Measurements from ENCODE around the gene NCAM2.

Gene NCAM2

DNA sequence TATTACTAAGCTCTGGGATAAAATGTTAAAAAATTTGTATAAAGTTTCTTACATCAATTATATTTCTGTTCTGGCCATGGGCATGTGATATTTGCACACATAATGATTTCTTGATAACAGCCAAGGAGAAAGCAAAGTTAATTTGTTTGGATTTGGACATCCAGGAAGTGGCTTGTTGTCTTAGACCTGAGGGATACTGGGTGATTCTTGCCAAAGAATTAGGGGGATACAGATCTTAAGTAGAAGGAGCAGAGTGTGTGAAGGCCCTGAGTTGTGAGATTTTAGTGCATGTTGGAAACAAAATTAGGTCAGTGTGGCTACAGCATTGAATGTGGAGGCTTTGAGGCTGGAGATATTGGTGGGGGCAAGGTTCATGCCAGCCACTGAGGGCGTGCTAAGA, 65.6 kb downstream of the NCAM2 start:
- TF ChIP-seq, protein P1, sequence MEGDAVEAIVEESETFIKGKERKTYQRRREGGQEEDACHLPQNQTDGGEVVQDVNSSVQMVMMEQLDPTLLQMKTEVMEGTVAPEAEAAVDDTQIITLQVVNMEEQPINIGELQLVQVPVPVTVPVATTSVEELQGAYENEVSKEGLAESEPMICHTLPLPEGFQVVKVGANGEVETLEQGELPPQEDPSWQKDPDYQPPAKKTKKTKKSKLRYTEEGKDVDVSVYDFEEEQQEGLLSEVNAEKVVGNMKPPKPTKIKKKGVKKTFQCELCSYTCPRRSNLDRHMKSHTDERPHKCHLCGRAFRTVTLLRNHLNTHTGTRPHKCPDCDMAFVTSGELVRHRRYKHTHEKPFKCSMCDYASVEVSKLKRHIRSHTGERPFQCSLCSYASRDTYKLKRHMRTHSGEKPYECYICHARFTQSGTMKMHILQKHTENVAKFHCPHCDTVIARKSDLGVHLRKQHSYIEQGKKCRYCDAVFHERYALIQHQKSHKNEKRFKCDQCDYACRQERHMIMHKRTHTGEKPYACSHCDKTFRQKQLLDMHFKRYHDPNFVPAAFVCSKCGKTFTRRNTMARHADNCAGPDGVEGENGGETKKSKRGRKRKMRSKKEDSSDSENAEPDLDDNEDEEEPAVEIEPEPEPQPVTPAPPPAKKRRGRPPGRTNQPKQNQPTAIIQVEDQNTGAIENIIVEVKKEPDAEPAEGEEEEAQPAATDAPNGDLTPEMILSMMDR (IDR thresholded peaks at IDR 0.05; ENCODE audit: insufficient read depth, low read depth, low read length, missing control alignments), result no peak
- H3K4me3 ChIP-seq (ENCODE audit: low read length), result no peak overlapping the region
- no peak for DNase-seq (ENCODE audit: low read depth)

DNA sequence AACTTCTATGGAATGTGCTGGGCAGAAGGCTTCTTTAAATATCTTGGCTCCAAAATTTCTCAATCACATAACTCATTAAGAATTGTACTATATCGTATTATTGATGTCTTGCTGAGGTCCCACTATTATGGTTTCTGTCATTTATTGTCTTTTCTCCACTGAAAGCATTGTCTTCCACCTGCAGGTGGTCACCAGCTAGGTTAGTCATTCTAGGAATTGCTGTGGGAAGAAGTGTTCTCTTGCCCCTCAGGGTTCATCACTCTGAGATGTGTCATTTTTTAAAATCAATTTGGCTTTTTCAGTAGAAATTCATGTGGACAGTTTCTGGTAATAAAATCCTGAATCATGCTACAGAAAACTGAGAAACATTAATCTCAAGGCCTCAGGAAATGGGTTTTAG, 66.1 kb downstream of the NCAM2 start:
- H3K4me3 ChIP-seq (ENCODE audit: low read length), result no peak overlapping the region
- TF ChIP-seq, protein P1 (IDR thresholded peaks at IDR 0.05; ENCODE audit: insufficient read depth, low read depth, low read length, missing control alignments), result no peak
- DNase-seq (ENCODE audit: low read depth), result no peak

DNA sequence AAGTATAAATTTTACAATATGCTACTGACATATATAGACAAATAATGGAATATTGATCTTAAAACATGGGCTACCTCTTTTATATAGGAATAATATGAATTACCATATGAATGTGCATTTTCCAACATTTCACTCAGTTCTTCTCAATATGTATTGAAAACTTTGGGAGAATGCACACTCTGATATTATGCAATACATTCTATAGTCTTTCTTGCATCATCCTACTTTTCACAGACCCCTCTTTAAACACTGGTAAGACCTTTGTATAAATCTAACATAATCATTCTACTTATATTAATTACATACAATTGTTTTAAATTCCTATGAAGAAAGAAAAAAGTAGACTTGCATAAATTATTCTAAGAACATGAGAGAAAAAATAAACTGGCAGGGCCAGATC, 69.2 kb downstream of the NCAM2 start:
- TF ChIP-seq, protein P1 (IDR thresholded peaks at IDR 0.05; ENCODE audit: insufficient read depth, low read depth, low read length, missing control alignments), result no peak
- H3K4me3 ChIP-seq (ENCODE audit: low read length), result no peak overlapping the region

DNA sequence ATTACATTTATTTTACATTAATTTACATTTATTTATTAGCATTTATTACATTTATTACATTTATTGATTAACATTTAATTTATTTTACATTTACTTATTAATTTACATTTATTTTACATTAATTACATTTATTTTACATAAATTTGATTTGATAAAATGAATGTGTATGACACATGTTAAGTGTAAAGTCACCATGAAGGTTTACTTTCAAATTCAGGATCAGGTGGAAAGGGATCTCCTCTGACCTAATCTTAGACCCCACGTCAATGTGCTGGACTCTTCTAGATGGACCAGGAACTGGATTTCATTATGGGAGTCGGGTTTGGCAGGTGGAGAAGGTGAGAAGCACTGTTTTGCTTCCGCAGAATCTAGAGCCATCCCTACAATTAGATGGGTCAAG, 76.1 kb downstream of the NCAM2 start:
- DNase-seq (ENCODE audit: low read depth), result no peak
- no peak overlapping the region for H3K4me3 ChIP-seq (ENCODE audit: low read length)
- TF ChIP-seq, protein P1 (IDR thresholded peaks at IDR 0.05; ENCODE audit: insufficient read depth, low read depth, low read length, missing control alignments), result no peak

More for the DNA sequence above, 69.2 kb downstream of the NCAM2 start:
- no peak for DNase-seq (ENCODE audit: low read depth)

DNA sequence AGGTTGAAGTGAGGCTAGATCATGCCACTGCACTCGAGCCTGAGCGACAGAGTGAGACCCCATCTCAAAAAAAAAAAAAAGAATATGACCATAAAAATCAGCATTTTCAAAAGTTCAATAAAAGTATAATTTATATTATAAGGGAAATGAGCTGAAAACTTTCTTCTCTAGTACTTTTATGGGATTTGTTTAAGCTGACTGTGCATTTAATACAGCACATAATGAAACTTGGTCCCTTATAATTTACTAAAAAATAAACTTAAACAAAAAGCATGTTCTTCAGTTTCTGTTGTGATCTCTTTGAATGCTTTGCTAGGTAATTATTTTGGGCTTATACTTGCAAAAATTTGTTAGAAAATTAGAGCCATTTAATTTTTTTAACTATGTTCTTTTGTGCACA, 77.8 kb downstream of the NCAM2 start:
- no peak overlapping the region for H3K4me3 ChIP-seq (ENCODE audit: low read length)
- TF ChIP-seq, protein P1 (IDR thresholded peaks at IDR 0.05; ENCODE audit: insufficient read depth, low read depth, low read length, missing control alignments), result no peak

DNA sequence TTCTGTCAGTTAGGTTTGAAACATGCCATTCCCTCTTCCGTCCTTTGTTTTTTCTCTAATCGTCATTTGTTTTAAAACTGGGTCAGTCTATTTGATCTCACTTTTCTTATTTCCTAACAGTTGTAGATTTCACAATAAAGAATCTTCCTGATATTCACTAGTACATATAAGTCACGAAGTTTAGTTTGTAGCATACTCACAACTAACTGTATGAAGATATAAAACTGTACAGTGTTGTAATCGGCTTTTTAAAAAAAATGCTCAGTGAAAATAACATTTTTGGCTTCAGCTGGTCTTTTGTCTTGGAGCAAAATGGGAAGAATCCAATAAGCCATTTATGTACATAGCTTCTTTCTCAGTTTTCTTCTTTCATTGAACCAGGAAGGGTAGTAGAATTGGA, 78.3 kb downstream of the NCAM2 start:
- no peak overlapping the region for H3K4me3 ChIP-seq (ENCODE audit: low read length)
- TF ChIP-seq, protein P1 (IDR thresholded peaks at IDR 0.05; ENCODE audit: insufficient read depth, low read depth, low read length, missing control alignments), result no peak
- no peak for DNase-seq (ENCODE audit: low read depth)

More for the DNA sequence above, 77.8 kb downstream of the NCAM2 start:
- no peak for DNase-seq (ENCODE audit: low read depth)

DNA sequence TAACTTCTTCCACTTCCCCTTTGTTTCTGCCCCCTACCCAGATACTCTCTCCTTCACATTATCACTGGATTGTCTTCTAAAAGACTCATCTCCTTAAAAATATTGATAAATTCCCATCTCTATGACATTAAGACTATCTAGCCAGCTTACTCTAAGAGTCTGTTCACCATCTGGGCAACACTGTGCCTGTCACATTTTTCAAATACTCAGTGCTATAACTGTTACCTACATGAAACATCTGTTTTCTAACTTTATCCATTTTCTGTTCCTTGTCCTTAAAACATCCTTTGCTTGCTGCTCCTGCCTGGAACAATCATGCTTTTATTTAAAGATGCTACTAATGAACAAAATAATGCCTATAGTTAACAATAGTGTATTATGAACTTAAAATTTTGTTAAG, 81.4 kb downstream of the NCAM2 start:
- TF ChIP-seq, protein P1 (IDR thresholded peaks at IDR 0.05; ENCODE audit: insufficient read depth, low read depth, low read length, missing control alignments), result no peak
- H3K4me3 ChIP-seq (ENCODE audit: low read length), result no peak overlapping the region
- DNase-seq (ENCODE audit: low read depth), result no peak
